DND-41 (cell line): ENCODE data around the gene C1QTNF2.

Experiments
- CTCF ChIP-seq: IDR thresholded peaks from 2 replicates; pipeline ENCODE4 v1.5.1; 2012; ENCODE audit warnings: borderline replicate concordance, low read length, moderate library complexity, mild to moderate bottlenecking; ENCODE audit not compliant: poor library complexity, severe bottlenecking; ENCODE audit errors: extremely low read depth
- EZH2 ChIP-seq: IDR thresholded peaks from 3 replicates; pipeline ENCODE4 v1.6.1; 2012; ENCODE audit warnings: borderline replicate concordance, low read depth, mild to moderate bottlenecking, moderate library complexity, low read length, inconsistent platforms; ENCODE audit not compliant: severe bottlenecking

GRCh38 chr5:160349249-160349934 lies 21.0 kb downstream of the C1QTNF2 start:
- TF ChIP-seq CTCF (no peak), EZH2 (no peak)
